Measurements from ENCODE around the gene ROR2.

ROR2 gene

GRCh38 chr9:91676046-91676445 is 274.0 kb downstream of the ROR2 start:
- DNase-seq, result no peak
- TF ChIP-seq GATA1 (IDR thresholded peaks at IDR 0.05; ENCODE audit: low read depth, low read length) (no peak), POLR2A (IDR thresholded peaks at IDR 0.05; ENCODE audit: low read length) (no peak)

GRCh38 chr9:91664663-91665062 is 285.4 kb downstream of the ROR2 start:
- TF ChIP-seq GATA1 (IDR thresholded peaks at IDR 0.05; ENCODE audit: low read depth, low read length) (no peak), POLR2A (IDR thresholded peaks at IDR 0.05; ENCODE audit: low read length) (no peak)
- no peak for DNase-seq

- DNase-seq, result no peak
- TF ChIP-seq GATA1 (IDR thresholded peaks at IDR 0.05; ENCODE audit: low read depth, low read length) (no peak), POLR2A (IDR thresholded peaks at IDR 0.05; ENCODE audit: low read length) (no peak)
Observed at GRCh38 chr9:91663858-91664257, 286.2 kb downstream of the ROR2 start.

- DNase-seq, result no peak
Observed at GRCh38 chr9:91661451-91661850, 288.6 kb downstream of the ROR2 start.

GRCh38 chr9:91660521-91660920 is 289.5 kb downstream of the ROR2 start:
- DNase-seq, result no peak
- no peak for TF ChIP-seq GATA1 (IDR thresholded peaks at IDR 0.05; ENCODE audit: low read depth, low read length)

More at GRCh38 chr9:91661451-91661850, 288.6 kb downstream of the ROR2 start:
- TF ChIP-seq GATA1 (IDR thresholded peaks at IDR 0.05; ENCODE audit: low read depth, low read length) (no peak), POLR2A (IDR thresholded peaks at IDR 0.05; ENCODE audit: low read length) (no peak)

- DNase-seq, result peak in 1 of 2 experiments; percentile 21
- TF ChIP-seq GATA1 (IDR thresholded peaks at IDR 0.05; ENCODE audit: low read depth, low read length), result no peak
- TF ChIP-seq POLR2A (IDR thresholded peaks at IDR 0.05; ENCODE audit: low read length), result no peak
Observed at GRCh38 chr9:91659529-91660495, 290.2 kb downstream of the ROR2 start.

GRCh38 chr9:91658513-91659105 is 291.4 kb downstream of the ROR2 start:
- TF ChIP-seq GATA1 (IDR thresholded peaks at IDR 0.05; ENCODE audit: low read depth, low read length), result no peak
- no peak for TF ChIP-seq POLR2A (IDR thresholded peaks at IDR 0.05; ENCODE audit: low read length)
- DNase-seq, result no peak

- TF ChIP-seq GATA1 (IDR thresholded peaks at IDR 0.05; ENCODE audit: low read depth, low read length) (no peak), POLR2A (IDR thresholded peaks at IDR 0.05; ENCODE audit: low read length) (no peak)
- DNase-seq, result no peak
Observed at GRCh38 chr9:91657501-91657900, 292.5 kb downstream of the ROR2 start.

- TF ChIP-seq POLR2A (IDR thresholded peaks at IDR 0.05; ENCODE audit: low read length), result no peak
- TF ChIP-seq GATA1 (IDR thresholded peaks at IDR 0.05; ENCODE audit: low read depth, low read length), result no peak
- no peak for DNase-seq
Observed at GRCh38 chr9:91655658-91656057, 294.4 kb downstream of the ROR2 start.

- DNase-seq, result no peak
- TF ChIP-seq GATA1 (IDR thresholded peaks at IDR 0.05; ENCODE audit: low read depth, low read length) (no peak), POLR2A (IDR thresholded peaks at IDR 0.05; ENCODE audit: low read length) (no peak)
Observed at GRCh38 chr9:91655215-91655614, 294.8 kb downstream of the ROR2 start.

GRCh38 chr9:91654527-91654926 is 295.5 kb downstream of the ROR2 start:
- no peak for TF ChIP-seq POLR2A (IDR thresholded peaks at IDR 0.05; ENCODE audit: low read length)
- TF ChIP-seq GATA1 (IDR thresholded peaks at IDR 0.05; ENCODE audit: low read depth, low read length), result no peak
- DNase-seq, result no peak

- TF ChIP-seq POLR2A (IDR thresholded peaks at IDR 0.05; ENCODE audit: low read length) (no peak), GATA1 (IDR thresholded peaks at IDR 0.05; ENCODE audit: low read depth, low read length) (no peak)
- no peak for DNase-seq
Observed at GRCh38 chr9:91647371-91647770, 302.7 kb downstream of the ROR2 start.

GRCh38 chr9:91646702-91647101 is 303.3 kb downstream of the ROR2 start:
- TF ChIP-seq POLR2A (IDR thresholded peaks at IDR 0.05; ENCODE audit: low read length) (no peak), GATA1 (IDR thresholded peaks at IDR 0.05; ENCODE audit: low read depth, low read length) (no peak)
- no peak for DNase-seq

- no peak for TF ChIP-seq GATA1 (IDR thresholded peaks at IDR 0.05; ENCODE audit: low read depth, low read length)
- TF ChIP-seq POLR2A (IDR thresholded peaks at IDR 0.05; ENCODE audit: low read length), result no peak
- DNase-seq, result no peak
Observed at GRCh38 chr9:91644433-91644832, 305.6 kb downstream of the ROR2 start.
